ENCODE results near the gene ANKS1A.

Gene ANKS1A

GRCh38 chr6:35025232-35026188, 136.5 kb downstream of the ANKS1A start:
- no peak for DNase-seq

GRCh38 chr6:35026434-35027222, 137.6 kb downstream of the ANKS1A start:
- no peak for DNase-seq

- DNase-seq, result no peak
Measured at GRCh38 chr6:35027807-35028206, 138.8 kb downstream of the ANKS1A start.

- DNase-seq, result no peak
Measured at GRCh38 chr6:35028781-35029769, 140.0 kb downstream of the ANKS1A start.

- no peak for DNase-seq
Measured at GRCh38 chr6:35030099-35030498, 141.0 kb downstream of the ANKS1A start.

- no peak for DNase-seq
Measured at GRCh38 chr6:35031611-35032529, 142.8 kb downstream of the ANKS1A start.

- no peak for DNase-seq
Measured at GRCh38 chr6:35033683-35034082, 144.6 kb downstream of the ANKS1A start.

- DNase-seq, result no peak
Measured at GRCh38 chr6:35034411-35035191, 145.5 kb downstream of the ANKS1A start.

- no peak for DNase-seq
Measured at GRCh38 chr6:35035481-35036030, 146.5 kb downstream of the ANKS1A start.

GRCh38 chr6:35036059-35036827, 147.2 kb downstream of the ANKS1A start:
- no peak for DNase-seq

GRCh38 chr6:35036828-35037663, 148.0 kb downstream of the ANKS1A start:
- no peak for DNase-seq

GRCh38 chr6:35037664-35038038, 148.6 kb downstream of the ANKS1A start:
- no peak for DNase-seq

- no peak for DNase-seq
Measured at GRCh38 chr6:35038076-35038475, 149.0 kb downstream of the ANKS1A start.

- DNase-seq, result no peak
Measured at GRCh38 chr6:35040398-35040797, 151.3 kb downstream of the ANKS1A start.

GRCh38 chr6:35041086-35041861, 152.2 kb downstream of the ANKS1A start:
- no peak for DNase-seq

GRCh38 chr6:35042031-35042815, 153.2 kb downstream of the ANKS1A start:
- no peak for DNase-seq

Measured in stimulated activated CD4-positive, alpha-beta T cell treated with anti-CD3 and anti-CD28 coated beads, Interleukin-4, amount 100 ng/mL, for 1 hour (primary cell).